ENCODE data around the gene SH3PXD2B.

DNA sequence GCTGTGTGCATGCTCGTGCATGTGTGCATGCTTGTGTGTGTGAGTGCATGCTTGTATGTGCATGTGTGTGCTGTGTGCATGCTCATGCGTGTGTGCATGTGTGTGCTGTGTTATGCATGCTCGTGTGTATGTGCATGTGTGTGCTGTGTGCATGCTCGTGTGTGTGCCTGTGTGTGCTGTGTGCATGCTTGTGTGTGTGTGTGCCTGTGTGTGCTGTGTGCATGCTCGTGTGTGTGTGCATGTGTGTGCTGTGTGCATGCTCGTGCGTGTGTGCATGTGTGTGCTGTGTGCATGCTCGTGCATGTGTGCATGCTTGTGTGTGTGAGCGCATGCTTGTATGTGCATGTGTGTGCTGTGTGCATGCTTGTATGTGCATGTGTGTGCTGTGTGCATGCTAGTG lies 30.3 kb upstream of the SH3PXD2B start:
- TF ChIP-seq CTCF (IDR thresholded peaks at IDR 0.05) (no peak), POLR2A (IDR thresholded peaks at IDR 0.05) (no peak), POLR2AphosphoS5 (IDR thresholded peaks at IDR 0.05) (no peak)
